ENCODE measurements around the gene KIF18A. TPM values are rescaled to one million over a fixed set of nuclear protein-coding genes. Genes with fewer than 3 reads are reported as not detected.
A peak's percentile ranks its signal among the peaks of the same experiment; 100 is the strongest.

The KIF18A gene
- total and polyA plus RNA-seq, 2 of the 13 experiments (the other 11 are each of a cell fraction or from before 2014, with no cell fraction given) = 3.4 to 14.4 TPM

DNA sequence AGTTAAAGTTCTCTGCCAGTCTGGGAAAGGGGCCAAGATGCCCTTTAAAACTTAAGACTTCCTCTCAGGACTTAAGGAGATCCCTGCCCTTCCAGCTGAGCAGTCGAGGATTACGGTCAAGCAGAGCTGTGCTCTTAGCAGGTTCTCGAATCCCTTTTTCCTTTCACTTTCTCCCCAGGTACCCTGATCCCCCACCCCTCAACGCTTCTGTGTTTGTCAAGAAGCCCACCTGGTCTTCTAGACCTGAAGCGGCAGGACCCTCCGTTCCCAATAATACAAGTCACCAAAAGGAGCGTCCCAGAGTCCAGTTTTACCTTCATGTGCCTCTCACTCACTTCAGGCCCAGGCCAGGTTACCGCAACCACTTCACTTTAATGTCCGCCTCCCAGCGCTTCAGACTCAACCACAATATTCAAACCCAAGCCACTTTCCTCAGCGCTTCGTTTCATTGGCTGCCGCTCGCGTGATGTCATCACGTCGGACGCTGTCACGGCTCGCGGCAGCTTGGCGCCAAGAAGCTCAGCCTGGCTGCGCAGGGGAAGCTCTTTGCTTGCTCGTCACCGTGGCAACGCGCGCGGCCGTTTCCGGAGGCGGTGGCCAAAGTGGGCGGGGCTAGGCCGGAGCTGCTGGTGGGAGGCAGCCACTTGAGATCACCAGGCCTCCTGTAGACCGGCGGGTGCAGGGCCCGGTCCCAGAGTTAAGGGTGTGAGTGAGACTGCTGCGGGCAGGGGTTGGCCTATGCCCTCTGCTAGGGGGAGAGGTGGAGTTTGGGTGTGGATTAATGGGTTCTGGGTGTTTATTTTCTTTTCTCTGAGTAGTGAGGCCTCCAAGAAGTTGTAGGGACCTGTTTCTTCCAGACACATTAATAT is at the start of gene KIF18A, which contains the start of gene METTL15 (continued):
- TF ChIP-seq, protein P1, sequence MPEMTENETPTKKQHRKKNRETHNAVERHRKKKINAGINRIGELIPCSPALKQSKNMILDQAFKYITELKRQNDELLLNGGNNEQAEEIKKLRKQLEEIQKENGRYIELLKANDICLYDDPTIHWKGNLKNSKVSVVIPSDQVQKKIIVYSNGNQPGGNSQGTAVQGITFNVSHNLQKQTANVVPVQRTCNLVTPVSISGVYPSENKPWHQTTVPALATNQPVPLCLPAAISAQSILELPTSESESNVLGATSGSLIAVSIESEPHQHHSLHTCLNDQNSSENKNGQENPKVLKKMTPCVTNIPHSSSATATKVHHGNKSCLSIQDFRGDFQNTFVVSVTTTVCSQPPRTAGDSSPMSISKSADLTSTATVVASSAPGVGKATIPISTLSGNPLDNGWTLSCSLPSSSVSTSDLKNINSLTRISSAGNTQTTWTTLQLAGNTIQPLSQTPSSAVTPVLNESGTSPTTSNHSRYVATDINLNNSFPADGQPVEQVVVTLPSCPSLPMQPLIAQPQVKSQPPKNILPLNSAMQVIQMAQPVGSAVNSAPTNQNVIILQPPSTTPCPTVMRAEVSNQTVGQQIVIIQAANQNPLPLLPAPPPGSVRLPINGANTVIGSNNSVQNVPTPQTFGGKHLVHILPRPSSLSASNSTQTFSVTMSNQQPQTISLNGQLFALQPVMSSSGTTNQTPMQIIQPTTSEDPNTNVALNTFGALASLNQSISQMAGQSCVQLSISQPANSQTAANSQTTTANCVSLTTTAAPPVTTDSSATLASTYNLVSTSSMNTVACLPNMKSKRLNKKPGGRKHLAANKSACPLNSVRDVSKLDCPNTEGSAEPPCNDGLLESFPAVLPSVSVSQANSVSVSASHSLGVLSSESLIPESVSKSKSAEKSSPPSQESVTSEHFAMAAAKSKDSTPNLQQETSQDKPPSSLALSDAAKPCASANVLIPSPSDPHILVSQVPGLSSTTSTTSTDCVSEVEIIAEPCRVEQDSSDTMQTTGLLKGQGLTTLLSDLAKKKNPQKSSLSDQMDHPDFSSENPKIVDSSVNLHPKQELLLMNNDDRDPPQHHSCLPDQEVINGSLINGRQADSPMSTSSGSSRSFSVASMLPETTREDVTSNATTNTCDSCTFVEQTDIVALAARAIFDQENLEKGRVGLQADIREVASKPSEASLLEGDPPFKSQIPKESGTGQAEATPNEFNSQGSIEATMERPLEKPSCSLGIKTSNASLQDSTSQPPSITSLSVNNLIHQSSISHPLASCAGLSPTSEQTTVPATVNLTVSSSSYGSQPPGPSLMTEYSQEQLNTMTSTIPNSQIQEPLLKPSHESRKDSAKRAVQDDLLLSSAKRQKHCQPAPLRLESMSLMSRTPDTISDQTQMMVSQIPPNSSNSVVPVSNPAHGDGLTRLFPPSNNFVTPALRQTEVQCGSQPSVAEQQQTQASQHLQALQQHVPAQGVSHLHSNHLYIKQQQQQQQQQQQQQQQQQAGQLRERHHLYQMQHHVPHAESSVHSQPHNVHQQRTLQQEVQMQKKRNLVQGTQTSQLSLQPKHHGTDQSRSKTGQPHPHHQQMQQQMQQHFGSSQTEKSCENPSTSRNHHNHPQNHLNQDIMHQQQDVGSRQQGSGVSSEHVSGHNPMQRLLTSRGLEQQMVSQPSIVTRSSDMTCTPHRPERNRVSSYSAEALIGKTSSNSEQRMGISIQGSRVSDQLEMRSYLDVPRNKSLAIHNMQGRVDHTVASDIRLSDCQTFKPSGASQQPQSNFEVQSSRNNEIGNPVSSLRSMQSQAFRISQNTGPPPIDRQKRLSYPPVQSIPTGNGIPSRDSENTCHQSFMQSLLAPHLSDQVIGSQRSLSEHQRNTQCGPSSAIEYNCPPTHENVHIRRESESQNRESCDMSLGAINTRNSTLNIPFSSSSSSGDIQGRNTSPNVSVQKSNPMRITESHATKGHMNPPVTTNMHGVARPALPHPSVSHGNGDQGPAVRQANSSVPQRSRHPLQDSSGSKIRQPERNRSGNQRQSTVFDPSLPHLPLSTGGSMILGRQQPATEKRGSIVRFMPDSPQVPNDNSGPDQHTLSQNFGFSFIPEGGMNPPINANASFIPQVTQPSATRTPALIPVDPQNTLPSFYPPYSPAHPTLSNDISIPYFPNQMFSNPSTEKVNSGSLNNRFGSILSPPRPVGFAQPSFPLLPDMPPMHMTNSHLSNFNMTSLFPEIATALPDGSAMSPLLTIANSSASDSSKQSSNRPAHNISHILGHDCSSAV (CRISPR knock-in tag; IDR thresholded peaks at IDR 0.05; ENCODE audit: borderline replicate concordance) = no peak
- TF ChIP-seq, protein P2, sequence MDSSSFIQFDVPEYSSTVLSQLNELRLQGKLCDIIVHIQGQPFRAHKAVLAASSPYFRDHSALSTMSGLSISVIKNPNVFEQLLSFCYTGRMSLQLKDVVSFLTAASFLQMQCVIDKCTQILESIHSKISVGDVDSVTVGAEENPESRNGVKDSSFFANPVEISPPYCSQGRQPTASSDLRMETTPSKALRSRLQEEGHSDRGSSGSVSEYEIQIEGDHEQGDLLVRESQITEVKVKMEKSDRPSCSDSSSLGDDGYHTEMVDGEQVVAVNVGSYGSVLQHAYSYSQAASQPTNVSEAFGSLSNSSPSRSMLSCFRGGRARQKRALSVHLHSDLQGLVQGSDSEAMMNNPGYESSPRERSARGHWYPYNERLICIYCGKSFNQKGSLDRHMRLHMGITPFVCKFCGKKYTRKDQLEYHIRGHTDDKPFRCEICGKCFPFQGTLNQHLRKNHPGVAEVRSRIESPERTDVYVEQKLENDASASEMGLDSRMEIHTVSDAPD (CRISPR knock-in tag; IDR thresholded peaks at IDR 0.05) = no peak
- TF ChIP-seq ZNF253 (CRISPR knock-in tag; IDR thresholded peaks at IDR 0.05; ENCODE audit: borderline replicate concordance) (0 out of 2 replicates have a peak, but pooled peaks have one; percentile 44), ARNT (IDR thresholded peaks at IDR 0.05) (no peak), ARID2 (CRISPR knock-in tag; IDR thresholded peaks at IDR 0.05; ENCODE audit: borderline replicate concordance) (no peak; the same call in 1 of the 2 replicates), NAIF1 (CRISPR knock-in tag; IDR thresholded peaks at IDR 0.05; ENCODE audit: borderline replicate concordance) (no peak), ZFP90 (CRISPR knock-in tag; IDR thresholded peaks at IDR 0.05; ENCODE audit: borderline replicate concordance) (peak; percentile 65; the same call in 1 of the 2 replicates), SRSF1 (optimal IDR thresholded peaks at IDR 0.05; ENCODE audit: low read depth, low read length) (no peak), ZNF138 (CRISPR knock-in tag; IDR thresholded peaks at IDR 0.05; ENCODE audit: low read depth) (0 out of 2 replicates have a peak, but pooled peaks have one; percentile 62), RAD51 (IDR thresholded peaks at IDR 0.05; ENCODE audit: borderline replicate concordance) (no peak), AGO1 (IDR thresholded peaks at IDR 0.05; ENCODE audit: low read depth, low read length, poor library complexity, severe bottlenecking) (peak; percentile 67), GATAD2A (CRISPR knock-in tag; IDR thresholded peaks at IDR 0.05) (no peak), ZIK1 (CRISPR knock-in tag; IDR thresholded peaks at IDR 0.05; ENCODE audit: borderline replicate concordance, low read depth) (0 out of 2 replicates have a peak, but pooled peaks have one; percentile 31), HOXA9 (CRISPR knock-in tag; IDR thresholded peaks at IDR 0.05; ENCODE audit: borderline replicate concordance) (no peak), ZNF556 (CRISPR knock-in tag; IDR thresholded peaks at IDR 0.05; ENCODE audit: borderline replicate concordance) (peak; percentile 40; the same call in 1 of the 2 replicates), ZNF782 (CRISPR knock-in tag; IDR thresholded peaks at IDR 0.05; ENCODE audit: borderline replicate concordance) (no peak)
- TF ChIP-seq, protein P3, sequence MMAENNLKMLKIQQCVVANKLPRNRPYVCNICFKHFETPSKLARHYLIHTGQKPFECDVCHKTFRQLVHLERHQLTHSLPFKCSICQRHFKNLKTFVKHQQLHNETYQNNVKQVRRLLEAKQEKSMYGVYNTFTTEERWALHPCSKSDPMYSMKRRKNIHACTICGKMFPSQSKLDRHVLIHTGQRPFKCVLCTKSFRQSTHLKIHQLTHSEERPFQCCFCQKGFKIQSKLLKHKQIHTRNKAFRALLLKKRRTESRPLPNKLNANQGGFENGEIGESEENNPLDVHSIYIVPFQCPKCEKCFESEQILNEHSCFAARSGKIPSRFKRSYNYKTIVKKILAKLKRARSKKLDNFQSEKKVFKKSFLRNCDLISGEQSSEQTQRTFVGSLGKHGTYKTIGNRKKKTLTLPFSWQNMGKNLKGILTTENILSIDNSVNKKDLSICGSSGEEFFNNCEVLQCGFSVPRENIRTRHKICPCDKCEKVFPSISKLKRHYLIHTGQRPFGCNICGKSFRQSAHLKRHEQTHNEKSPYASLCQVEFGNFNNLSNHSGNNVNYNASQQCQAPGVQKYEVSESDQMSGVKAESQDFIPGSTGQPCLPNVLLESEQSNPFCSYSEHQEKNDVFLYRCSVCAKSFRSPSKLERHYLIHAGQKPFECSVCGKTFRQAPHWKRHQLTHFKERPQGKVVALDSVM (CRISPR knock-in tag; IDR thresholded peaks at IDR 0.05) = no peak
